WTC11 (cell line): ENCODE data around the gene ZNF74. TPM values are rescaled to one million over a fixed set of nuclear protein-coding genes. Genes with fewer than 3 reads are reported as not detected.

ENCODE experiments used
- ATAC-seq: fragments of 200-7000 bp; cut with Tn5 transposase; 2 replicates; pipeline ENCODE4 v1.10.0; 2021; ENCODE audit warnings: mild to moderate bottlenecking, moderate library complexity
- CTCF ChIA-PET: fragments of 300-600 bp; sonication (Branson Sonifier 250); formaldehyde crosslinking; loops from one replicate; lab custom pipeline; 2021; ENCODE audit warnings: antibody characterized with exemption; lab: Charles Lee
- POLR2A ChIA-PET: fragments of 350-600 bp; sonication (Branson Sonifier 250); formaldehyde crosslinking; loops from one replicate; lab custom pipeline; 2021; ENCODE audit warnings: antibody characterized with exemption; lab: Charles Lee
- DNase-seq: peaks from one replicate; pipeline ENCODE4 v3.0.0; 2021; ENCODE audit warnings: low spot score
- H3K27ac Mint-ChIP-seq: 2 replicates; pipeline ENCODE4 v1.8.0; 2021; ENCODE audit warnings: mixed read lengths
- H3K27me3 Mint-ChIP-seq: 2 replicates; pipeline ENCODE4 v1.8.0; 2021; ENCODE audit warnings: low read depth, mild to moderate bottlenecking, moderate library complexity, mixed read lengths
- H3K36me3 Mint-ChIP-seq: 2 replicates; pipeline ENCODE4 v1.8.0; 2021; ENCODE audit warnings: mixed read lengths
- H3K4me1 Mint-ChIP-seq: 2 replicates; pipeline ENCODE4 v1.8.0; 2022; ENCODE audit warnings: mixed read lengths
- H3K4me3 Mint-ChIP-seq: 2 replicates; pipeline ENCODE4 v1.8.0; 2021; ENCODE audit warnings: mild to moderate bottlenecking, moderate library complexity, mixed read lengths
- H3K9me3 Mint-ChIP-seq: 2 replicates; pipeline ENCODE4 v1.8.0; 2021; ENCODE audit warnings: mixed read lengths
- ATF2 ChIP-seq: sonication (generic); formaldehyde crosslinking; IDR thresholded peaks from 2 replicates; pipeline ENCODE4 v1.8.1; 2022; ENCODE audit warnings: low read depth, missing genetic modification reagents, borderline replicate concordance
- CREB1 ChIP-seq: sonication (generic); formaldehyde crosslinking; IDR thresholded peaks from 2 replicates; pipeline ENCODE4 v1.8.0; 2023; ENCODE audit warnings: mild to moderate bottlenecking, missing genetic modification reagents
- CREM ChIP-seq: sonication (generic); formaldehyde crosslinking; IDR thresholded peaks from 2 replicates; pipeline ENCODE4 v1.8.1; 2022; ENCODE audit warnings: mild to moderate bottlenecking, missing genetic modification reagents, moderate library complexity
- ELF4 ChIP-seq: sonication (generic); formaldehyde crosslinking; IDR thresholded peaks from 2 replicates; pipeline ENCODE4 v1.8.1; 2022; ENCODE audit warnings: low read depth, mild to moderate bottlenecking, moderate library complexity, missing genetic modification reagents
- EMX1 ChIP-seq: fragments of 250-450 bp; sonication (Bioruptor Pico); IDR thresholded peaks from 2 replicates; pipeline ENCODE4 v1.8.0; 2021; ENCODE audit warnings: mild to moderate bottlenecking
- JAZF1 ChIP-seq: fragments of 250-450 bp; sonication (Bioruptor Pico); IDR thresholded peaks from 2 replicates; pipeline ENCODE4 v1.9.0; 2021; ENCODE audit warnings: moderate library complexity, mild to moderate bottlenecking, inconsistent platforms
- NR1H2 ChIP-seq: sonication (generic); formaldehyde crosslinking; IDR thresholded peaks from 2 replicates; pipeline ENCODE4 v1.9.0; 2021; ENCODE audit warnings: mild to moderate bottlenecking, moderate library complexity, missing genetic modification reagents
- NR2C2 ChIP-seq: sonication (generic); formaldehyde crosslinking; IDR thresholded peaks from 2 replicates; pipeline ENCODE4 v1.8.0; 2022; ENCODE audit warnings: mild to moderate bottlenecking, missing genetic modification reagents
- NR3C1 ChIP-seq: sonication (generic); formaldehyde crosslinking; conservative IDR thresholded peaks from 2 replicates; pipeline ENCODE4 v1.8.1; 2023; ENCODE audit warnings: low read depth, mild to moderate bottlenecking, missing genetic modification reagents
- SMAD3 ChIP-seq: sonication (generic); formaldehyde crosslinking; IDR thresholded peaks from 2 replicates; pipeline ENCODE4 v1.8.0; 2022; ENCODE audit warnings: missing genetic modification reagents, mild to moderate bottlenecking, borderline replicate concordance
- SP1 ChIP-seq: sonication (generic); formaldehyde crosslinking; conservative IDR thresholded peaks from 2 replicates; pipeline ENCODE4 v1.8.1; 2022; ENCODE audit warnings: missing genetic modification reagents
- TCF7 ChIP-seq: sonication (generic); formaldehyde crosslinking; IDR thresholded peaks from 2 replicates; pipeline ENCODE4 v1.8.0; 2022; ENCODE audit warnings: mild to moderate bottlenecking, low read depth, missing genetic modification reagents, moderate library complexity
- ZNF219 ChIP-seq: sonication (generic); formaldehyde crosslinking; IDR thresholded peaks from 2 replicates; pipeline ENCODE4 v1.8.0; 2023; ENCODE audit warnings: missing genetic modification reagents, mild to moderate bottlenecking, borderline replicate concordance
- ZNF263 ChIP-seq: sonication (generic); formaldehyde crosslinking; IDR thresholded peaks from 2 replicates; pipeline ENCODE4 v1.8.1; 2022; ENCODE audit warnings: low read depth, mild to moderate bottlenecking, moderate library complexity, missing genetic modification reagents
- total RNA-seq: library from RNA; stranded (reverse); gene quantifications from 3 replicates; pipeline ENCODE4 v1.2.3, GENCODE V29; 2021
- TF ChIP-seq, protein P1 (sequence below): sonication (generic); formaldehyde crosslinking; IDR thresholded peaks from 2 replicates; pipeline ENCODE4 v1.8.0; 2023; ENCODE audit warnings: missing genetic modification reagents
- TF ChIP-seq, protein P2 (sequence below): fragments of 250-450 bp; sonication (Bioruptor Pico); IDR thresholded peaks from 2 replicates; pipeline ENCODE4 v1.9.0; 2021; ENCODE audit warnings: mild to moderate bottlenecking
- TF ChIP-seq, protein P3 (sequence below): fragments of 250-450 bp; sonication (Bioruptor Pico); IDR thresholded peaks from 2 replicates; pipeline ENCODE4 v1.9.0; 2021; ENCODE audit warnings: mild to moderate bottlenecking, borderline replicate concordance
- TF ChIP-seq, protein P4 (sequence below): sonication (generic); formaldehyde crosslinking; IDR thresholded peaks from 2 replicates; pipeline ENCODE4 v1.8.1; 2023; ENCODE audit warnings: mild to moderate bottlenecking, missing genetic modification reagents, moderate library complexity
- TF ChIP-seq, protein P5 (sequence below): fragments of 250-450 bp; sonication (Bioruptor Pico); IDR thresholded peaks from 2 replicates; pipeline ENCODE4 v1.9.0; 2021; ENCODE audit warnings: moderate library complexity, mild to moderate bottlenecking, inconsistent platforms, borderline replicate concordance
- TF ChIP-seq, protein P6 (sequence below): fragments of 250-450 bp; sonication (Bioruptor Pico); conservative IDR thresholded peaks from 2 replicates; pipeline ENCODE4 v1.9.0; 2021; ENCODE audit warnings: mild to moderate bottlenecking

The ZNF74 gene
- total RNA-seq, 1 experiment from 2014 or later = 62.8 TPM

GRCh38 chr22:20388200-20388599 is 5.8 kb upstream of the ZNF74 start:
- no peaks in the 10 kb centered on the region for H3K4me1 Mint-ChIP-seq
- TF ChIP-seq CREM (CRISPR knock-in tag) (no peak), TCF7 (no peak), JAZF1 (CRISPR knock-in tag) (no peak), NR3C1 (CRISPR knock-in tag) (no peak), ZNF219 (CRISPR knock-in tag) (no peak), NR2C2 (CRISPR knock-in tag) (no peak), SP1 (CRISPR knock-in tag) (no peak), ZNF263 (CRISPR knock-in tag) (no peak), EMX1 (CRISPR knock-in tag) (no peak), CREB1 (CRISPR knock-in tag) (no peak)
- TF ChIP-seq, protein P1, sequence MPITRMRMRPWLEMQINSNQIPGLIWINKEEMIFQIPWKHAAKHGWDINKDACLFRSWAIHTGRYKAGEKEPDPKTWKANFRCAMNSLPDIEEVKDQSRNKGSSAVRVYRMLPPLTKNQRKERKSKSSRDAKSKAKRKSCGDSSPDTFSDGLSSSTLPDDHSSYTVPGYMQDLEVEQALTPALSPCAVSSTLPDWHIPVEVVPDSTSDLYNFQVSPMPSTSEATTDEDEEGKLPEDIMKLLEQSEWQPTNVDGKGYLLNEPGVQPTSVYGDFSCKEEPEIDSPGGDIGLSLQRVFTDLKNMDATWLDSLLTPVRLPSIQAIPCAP (CRISPR knock-in tag) = no peak
- TF ChIP-seq, protein P2, sequence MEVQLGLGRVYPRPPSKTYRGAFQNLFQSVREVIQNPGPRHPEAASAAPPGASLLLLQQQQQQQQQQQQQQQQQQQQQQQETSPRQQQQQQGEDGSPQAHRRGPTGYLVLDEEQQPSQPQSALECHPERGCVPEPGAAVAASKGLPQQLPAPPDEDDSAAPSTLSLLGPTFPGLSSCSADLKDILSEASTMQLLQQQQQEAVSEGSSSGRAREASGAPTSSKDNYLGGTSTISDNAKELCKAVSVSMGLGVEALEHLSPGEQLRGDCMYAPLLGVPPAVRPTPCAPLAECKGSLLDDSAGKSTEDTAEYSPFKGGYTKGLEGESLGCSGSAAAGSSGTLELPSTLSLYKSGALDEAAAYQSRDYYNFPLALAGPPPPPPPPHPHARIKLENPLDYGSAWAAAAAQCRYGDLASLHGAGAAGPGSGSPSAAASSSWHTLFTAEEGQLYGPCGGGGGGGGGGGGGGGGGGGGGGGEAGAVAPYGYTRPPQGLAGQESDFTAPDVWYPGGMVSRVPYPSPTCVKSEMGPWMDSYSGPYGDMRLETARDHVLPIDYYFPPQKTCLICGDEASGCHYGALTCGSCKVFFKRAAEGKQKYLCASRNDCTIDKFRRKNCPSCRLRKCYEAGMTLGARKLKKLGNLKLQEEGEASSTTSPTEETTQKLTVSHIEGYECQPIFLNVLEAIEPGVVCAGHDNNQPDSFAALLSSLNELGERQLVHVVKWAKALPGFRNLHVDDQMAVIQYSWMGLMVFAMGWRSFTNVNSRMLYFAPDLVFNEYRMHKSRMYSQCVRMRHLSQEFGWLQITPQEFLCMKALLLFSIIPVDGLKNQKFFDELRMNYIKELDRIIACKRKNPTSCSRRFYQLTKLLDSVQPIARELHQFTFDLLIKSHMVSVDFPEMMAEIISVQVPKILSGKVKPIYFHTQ (CRISPR knock-in tag) = no peak
- H3K4me3 Mint-ChIP-seq = no peak overlapping the region
- CTCF ChIA-PET = interaction anchor here (0.7 kb wide), 1 partner anchor 30 kb away, joined by 4 read pairs; no protein-coding TSS in a partner anchor
- no peaks in the 10 kb centered on the region; the same call in none of the 2 replicates for H3K27me3 Mint-ChIP-seq
- ATAC-seq (no peak), DNase-seq (no peak)
- no peaks in the 10 kb centered on the region for H3K36me3 Mint-ChIP-seq
- peaks cover 6% of the 10 kb centered on the region for H3K9me3 Mint-ChIP-seq
- no peak overlapping the region for H3K27ac Mint-ChIP-seq
- POLR2A ChIA-PET = no interaction called here

DNA sequence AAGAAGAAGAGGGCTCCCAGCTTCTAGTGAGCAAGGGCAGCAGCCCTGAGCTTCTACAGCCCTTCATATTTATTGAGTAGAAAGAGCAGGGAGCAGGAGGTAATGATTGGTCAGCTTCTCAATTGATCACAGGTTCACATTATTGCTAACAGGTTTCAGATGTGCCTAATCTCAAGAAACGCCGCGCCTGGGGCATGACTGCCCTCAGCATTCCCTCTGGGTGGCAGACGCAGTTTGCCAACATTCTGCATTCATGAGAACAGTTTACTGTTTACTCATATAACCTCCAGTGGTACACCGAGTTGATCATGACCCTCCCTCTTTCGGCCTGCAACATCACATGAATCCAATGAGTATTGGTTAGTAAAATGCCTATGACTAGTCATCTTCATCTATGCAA is 4.7 kb upstream of the ZNF74 start:
- no peak for DNase-seq
- ChIA-PET CTCF (interaction anchor here (0.6 kb wide), 1 partner anchor 29 kb away, joined by 4 read pairs; no protein-coding TSS in a partner anchor), POLR2A (no interaction called here)
- Mint-ChIP-seq H3K9me3 (peaks cover 6% of the 10 kb centered on the region), H3K27me3 (no peaks in the 10 kb centered on the region; the same call in none of the 2 replicates), H3K4me1 (peaks cover 6% of the 10 kb centered on the region; the same call in 1 of the 2 replicates), H3K4me3 (no peak overlapping the region), H3K36me3 (no peaks in the 10 kb centered on the region), H3K27ac (no peak overlapping the region)
- ATAC-seq = no peak
- TF ChIP-seq SMAD3 (no peak), NR1H2 (no peak), ATF2 (CRISPR knock-in tag) (no peak), ELF4 (CRISPR knock-in tag) (no peak)
- TF ChIP-seq, protein P3, sequence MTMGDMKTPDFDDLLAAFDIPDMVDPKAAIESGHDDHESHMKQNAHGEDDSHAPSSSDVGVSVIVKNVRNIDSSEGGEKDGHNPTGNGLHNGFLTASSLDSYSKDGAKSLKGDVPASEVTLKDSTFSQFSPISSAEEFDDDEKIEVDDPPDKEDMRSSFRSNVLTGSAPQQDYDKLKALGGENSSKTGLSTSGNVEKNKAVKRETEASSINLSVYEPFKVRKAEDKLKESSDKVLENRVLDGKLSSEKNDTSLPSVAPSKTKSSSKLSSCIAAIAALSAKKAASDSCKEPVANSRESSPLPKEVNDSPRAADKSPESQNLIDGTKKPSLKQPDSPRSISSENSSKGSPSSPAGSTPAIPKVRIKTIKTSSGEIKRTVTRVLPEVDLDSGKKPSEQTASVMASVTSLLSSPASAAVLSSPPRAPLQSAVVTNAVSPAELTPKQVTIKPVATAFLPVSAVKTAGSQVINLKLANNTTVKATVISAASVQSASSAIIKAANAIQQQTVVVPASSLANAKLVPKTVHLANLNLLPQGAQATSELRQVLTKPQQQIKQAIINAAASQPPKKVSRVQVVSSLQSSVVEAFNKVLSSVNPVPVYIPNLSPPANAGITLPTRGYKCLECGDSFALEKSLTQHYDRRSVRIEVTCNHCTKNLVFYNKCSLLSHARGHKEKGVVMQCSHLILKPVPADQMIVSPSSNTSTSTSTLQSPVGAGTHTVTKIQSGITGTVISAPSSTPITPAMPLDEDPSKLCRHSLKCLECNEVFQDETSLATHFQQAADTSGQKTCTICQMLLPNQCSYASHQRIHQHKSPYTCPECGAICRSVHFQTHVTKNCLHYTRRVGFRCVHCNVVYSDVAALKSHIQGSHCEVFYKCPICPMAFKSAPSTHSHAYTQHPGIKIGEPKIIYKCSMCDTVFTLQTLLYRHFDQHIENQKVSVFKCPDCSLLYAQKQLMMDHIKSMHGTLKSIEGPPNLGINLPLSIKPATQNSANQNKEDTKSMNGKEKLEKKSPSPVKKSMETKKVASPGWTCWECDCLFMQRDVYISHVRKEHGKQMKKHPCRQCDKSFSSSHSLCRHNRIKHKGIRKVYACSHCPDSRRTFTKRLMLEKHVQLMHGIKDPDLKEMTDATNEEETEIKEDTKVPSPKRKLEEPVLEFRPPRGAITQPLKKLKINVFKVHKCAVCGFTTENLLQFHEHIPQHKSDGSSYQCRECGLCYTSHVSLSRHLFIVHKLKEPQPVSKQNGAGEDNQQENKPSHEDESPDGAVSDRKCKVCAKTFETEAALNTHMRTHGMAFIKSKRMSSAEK = no peak
- TF ChIP-seq, protein P4, sequence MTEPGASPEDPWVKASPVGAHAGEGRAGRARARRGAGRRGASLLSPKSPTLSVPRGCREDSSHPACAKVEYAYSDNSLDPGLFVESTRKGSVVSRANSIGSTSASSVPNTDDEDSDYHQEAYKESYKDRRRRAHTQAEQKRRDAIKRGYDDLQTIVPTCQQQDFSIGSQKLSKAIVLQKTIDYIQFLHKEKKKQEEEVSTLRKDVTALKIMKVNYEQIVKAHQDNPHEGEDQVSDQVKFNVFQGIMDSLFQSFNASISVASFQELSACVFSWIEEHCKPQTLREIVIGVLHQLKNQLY (CRISPR knock-in tag) = no peak
- TF ChIP-seq, protein P5, sequence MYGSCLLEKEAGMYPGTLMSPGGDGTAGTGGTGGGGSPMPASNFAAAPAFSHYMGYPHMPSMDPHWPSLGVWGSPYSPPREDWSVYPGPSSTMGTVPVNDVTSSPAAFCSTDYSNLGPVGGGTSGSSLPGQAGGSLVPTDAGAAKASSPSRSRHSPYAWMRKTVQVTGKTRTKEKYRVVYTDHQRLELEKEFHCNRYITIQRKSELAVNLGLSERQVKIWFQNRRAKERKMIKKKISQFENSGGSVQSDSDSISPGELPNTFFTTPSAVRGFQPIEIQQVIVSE = no peak
- TF ChIP-seq, protein P6, sequence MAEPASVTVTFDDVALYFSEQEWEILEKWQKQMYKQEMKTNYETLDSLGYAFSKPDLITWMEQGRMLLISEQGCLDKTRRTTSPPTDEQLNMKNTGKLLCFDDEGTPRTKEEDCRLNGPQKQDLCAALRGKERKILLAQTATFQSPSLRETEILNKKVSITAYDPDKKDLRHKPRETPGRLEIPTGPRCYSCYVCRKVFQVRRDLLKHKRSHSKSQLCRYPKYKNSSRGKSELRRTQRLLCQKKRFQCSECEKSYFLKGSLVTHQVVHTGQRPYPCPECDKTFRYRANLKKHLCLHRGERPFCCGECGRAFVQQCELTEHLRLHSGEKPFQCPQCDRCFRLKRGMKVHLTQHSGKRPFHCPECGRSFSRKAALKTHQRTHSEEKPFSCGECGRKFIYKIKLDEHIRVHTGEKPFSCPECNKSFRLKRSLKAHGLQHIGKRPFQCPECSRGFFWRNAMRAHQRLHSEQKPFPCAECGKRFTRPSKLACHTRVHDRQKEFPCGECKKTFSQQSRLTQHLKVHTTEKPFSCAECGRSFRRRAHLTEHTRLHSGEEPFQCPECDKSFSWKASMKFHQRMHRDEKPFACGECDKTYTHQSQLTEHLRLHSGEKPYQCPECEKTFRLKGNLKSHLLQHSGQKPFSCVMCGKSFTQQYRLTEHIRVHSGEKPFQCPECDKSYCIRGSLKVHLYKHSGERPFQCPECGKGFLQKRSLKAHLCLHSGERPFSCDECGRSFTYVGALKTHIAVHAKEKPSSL (CRISPR knock-in tag) = no peak
